ENCODE results near the gene IL1RAPL2. TPM values are rescaled to one million over a fixed set of nuclear protein-coding genes. Genes with fewer than 3 reads are reported as not detected.
"Not testable (repeated sequence)": the region's sequence is repeated elsewhere in the genome, so short reads cannot be mapped to it uniquely, and the experiment has no call there.

The IL1RAPL2 gene
- total and polyA plus RNA-seq, 2 donors = 0.24 to 3.3 TPM

DNA sequence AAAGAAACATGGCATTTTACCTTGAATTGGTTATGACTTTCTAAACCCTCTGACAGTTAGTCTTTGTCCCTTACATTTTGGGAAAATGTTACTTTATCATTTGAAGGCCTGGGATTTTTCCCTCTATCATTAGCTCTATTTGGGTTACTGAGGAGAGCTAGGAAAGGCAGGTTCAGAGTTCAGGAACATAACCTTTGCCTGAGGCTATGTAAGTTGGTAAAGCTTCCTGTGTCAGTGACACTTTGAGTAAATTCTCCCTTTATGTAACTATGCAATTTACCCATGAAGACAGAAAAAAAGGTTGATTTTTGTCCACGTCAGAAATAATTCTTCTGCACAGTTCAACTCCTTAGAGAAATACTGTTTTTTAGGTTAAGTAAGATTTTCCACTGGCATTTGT, 1084.6 kb downstream of the IL1RAPL2 start:
- no peak overlapping the region for H3K4me3 ChIP-seq (ENCODE audit: low read depth, low read length)
- 58% methylated on average over 1 of the region's 1 CpG for WGBS
- H3K27ac ChIP-seq (ENCODE audit: low read depth) = no peak overlapping the region
- H3K4me1 ChIP-seq (ENCODE audit: insufficient read depth) = no peaks in the 10 kb centered on the region
- no peak for DNase-seq (ENCODE audit: extremely low spot score)
- H3K36me3 ChIP-seq (ENCODE audit: insufficient read depth) = no peaks in the 10 kb centered on the region

DNA sequence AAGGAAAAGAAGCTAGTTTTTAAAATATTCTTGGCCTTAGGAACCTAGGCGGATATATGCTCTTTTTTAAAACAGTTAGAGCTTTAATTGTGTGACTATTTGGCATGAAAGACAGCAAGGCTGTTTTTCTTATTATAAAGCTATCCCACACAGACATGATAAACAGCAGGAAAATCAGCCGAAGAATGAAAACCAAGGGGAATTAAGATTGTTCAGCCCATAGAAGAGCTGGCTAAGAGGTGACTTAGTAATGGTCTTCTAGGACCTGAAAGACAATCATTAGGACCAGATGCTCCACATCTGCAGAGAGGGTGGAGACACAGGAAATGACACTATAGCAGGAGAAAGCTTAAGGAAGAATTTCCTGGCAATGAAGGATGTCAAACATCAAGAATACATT, 1085.0 kb downstream of the IL1RAPL2 start:
- Histone ChIP-seq H3K4me3 (ENCODE audit: low read depth, low read length) (no peak overlapping the region), H3K4me1 (ENCODE audit: insufficient read depth) (no peaks in the 10 kb centered on the region), H3K36me3 (ENCODE audit: insufficient read depth) (no peaks in the 10 kb centered on the region), H3K27ac (ENCODE audit: low read depth) (no peak overlapping the region)
- DNase-seq (ENCODE audit: extremely low spot score) = no peak
- WGBS = 67% methylated on average over 2 of the region's 2 CpGs

DNA sequence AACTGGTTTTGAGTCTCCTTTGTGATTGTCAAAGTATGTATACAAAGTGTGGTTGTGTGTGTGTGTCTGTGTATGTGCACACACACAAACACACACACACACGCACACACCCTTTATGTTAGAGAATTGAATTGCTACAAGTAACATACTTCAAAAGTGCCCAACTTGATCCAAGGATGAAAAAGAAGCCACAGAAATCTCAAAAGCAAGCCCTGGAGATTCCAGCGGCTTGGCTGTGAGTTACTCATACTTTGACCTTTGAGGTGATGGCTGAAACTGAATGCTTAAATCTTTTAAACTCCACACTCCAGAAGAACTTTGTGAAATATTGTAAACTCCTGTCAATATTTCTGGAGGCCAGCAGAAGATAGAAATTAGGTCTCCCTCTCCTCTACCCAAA, 1087.9 kb downstream of the IL1RAPL2 start:
- Histone ChIP-seq H3K36me3 (ENCODE audit: insufficient read depth) (no peaks in the 10 kb centered on the region), H3K4me1 (ENCODE audit: insufficient read depth) (no peaks in the 10 kb centered on the region), H3K27ac (ENCODE audit: low read depth) (no peak overlapping the region), H3K4me3 (ENCODE audit: low read depth, low read length) (no peak overlapping the region)
- no peak for DNase-seq (ENCODE audit: extremely low spot score)
- 79% methylated on average over 2 of the region's 2 CpGs for WGBS

DNA sequence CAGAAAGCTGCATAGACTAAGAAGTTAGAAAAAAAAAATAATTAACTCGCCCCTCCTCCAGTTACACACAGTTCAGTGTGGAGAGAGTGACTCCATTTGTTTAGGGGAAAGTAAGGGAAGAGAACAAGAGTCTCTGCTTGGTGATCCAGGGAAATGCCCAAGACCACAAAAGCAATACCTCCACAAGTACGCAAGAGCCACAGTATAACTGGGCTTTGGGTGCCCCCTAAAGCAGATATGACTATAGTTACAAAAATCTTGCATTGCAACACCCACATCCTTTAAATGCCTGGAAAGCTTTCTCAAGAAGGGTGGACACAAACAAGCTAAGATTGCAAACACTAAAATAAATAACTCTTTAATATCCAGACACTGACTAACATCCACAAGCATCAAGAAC, 1092.1 kb downstream of the IL1RAPL2 start:
- no peak for DNase-seq (ENCODE audit: extremely low spot score)
- Histone ChIP-seq H3K4me3 (ENCODE audit: low read depth, low read length) (no peak overlapping the region), H3K36me3 (ENCODE audit: insufficient read depth) (no peaks in the 10 kb centered on the region), H3K27ac (ENCODE audit: low read depth) (no peak overlapping the region), H3K4me1 (ENCODE audit: insufficient read depth) (no peaks in the 10 kb centered on the region)
- WGBS = 95% methylated on average over 2 of the region's 2 CpGs

DNA sequence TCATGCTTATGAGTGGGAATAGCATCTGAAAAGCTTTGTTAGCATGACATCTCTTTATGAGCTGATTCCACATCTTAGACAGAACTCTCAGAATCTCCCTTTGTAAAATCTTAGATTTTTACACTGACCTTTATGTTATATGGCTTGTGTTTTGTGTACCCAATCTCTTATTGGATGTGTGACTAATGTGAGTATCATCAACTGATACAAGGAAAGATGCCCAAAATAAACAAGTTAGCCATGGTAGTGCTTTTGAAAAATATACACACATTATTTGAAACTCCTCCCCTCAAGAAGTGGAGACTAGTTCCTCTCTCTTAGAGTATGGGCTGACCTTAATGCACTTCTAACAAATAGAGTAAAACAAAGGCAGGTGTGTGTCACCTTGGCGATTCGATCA, 1096.2 kb downstream of the IL1RAPL2 start:
- WGBS = 97% methylated on average over 2 of the region's 2 CpGs
- Histone ChIP-seq H3K4me3 (ENCODE audit: low read depth, low read length) (no peak overlapping the region), H3K27ac (ENCODE audit: low read depth) (no peak overlapping the region), H3K4me1 (ENCODE audit: insufficient read depth) (no peaks in the 10 kb centered on the region), H3K36me3 (ENCODE audit: insufficient read depth) (no peaks in the 10 kb centered on the region)
- no peak for DNase-seq (ENCODE audit: extremely low spot score)

DNA sequence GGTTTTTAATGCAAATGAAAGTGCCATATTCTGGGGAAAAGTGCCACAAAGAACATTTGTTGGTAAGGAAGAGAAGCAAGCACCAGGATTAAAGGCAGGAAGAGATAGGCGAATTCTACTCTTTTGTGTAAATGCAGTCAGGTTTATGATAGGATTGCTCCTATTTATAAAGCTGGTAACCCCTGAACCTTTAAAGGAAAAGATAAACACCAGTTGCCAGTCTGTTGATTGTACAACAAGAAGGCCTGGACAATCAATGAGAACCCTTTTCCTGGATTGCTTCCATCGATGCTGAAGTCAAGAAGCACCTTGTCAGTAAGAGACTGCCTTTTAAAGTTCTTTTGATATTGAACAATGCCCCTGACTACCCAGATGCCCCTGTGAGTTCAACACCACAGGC, 1098.2 kb downstream of the IL1RAPL2 start:
- Histone ChIP-seq H3K36me3 (ENCODE audit: insufficient read depth) (no peaks in the 10 kb centered on the region), H3K27ac (ENCODE audit: low read depth) (no peak overlapping the region), H3K4me3 (ENCODE audit: low read depth, low read length) (no peak overlapping the region), H3K4me1 (ENCODE audit: insufficient read depth) (no peaks in the 10 kb centered on the region)
- DNase-seq (ENCODE audit: extremely low spot score) = no peak
- 35% methylated on average over 2 of the region's 2 CpGs for WGBS

DNA sequence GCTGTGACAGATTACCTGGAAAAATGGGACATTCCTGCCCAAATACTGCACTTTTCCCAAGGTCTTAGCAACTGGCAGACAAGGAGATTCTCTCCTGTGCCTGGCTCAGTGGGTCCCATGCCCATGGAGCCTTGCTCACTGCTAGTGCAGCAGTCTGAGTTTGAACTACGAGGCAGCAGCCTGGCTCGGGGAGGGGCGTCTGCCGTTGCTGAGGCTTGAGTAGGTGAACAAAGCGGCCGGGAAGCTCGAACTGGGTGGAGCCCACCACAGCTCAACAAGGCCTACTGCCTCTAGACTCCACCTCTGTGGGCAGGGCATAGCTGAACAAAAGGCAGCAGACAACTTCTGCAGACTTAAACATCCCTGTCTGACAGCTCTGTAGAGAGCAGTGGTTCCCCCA, 1118.3 kb downstream of the IL1RAPL2 start:
- not testable (repeated sequence) for H3K4me1 ChIP-seq (ENCODE audit: insufficient read depth); H3K36me3 ChIP-seq (ENCODE audit: insufficient read depth); H3K4me3 ChIP-seq (ENCODE audit: low read depth, low read length); H3K27ac ChIP-seq (ENCODE audit: low read depth); DNase-seq (ENCODE audit: extremely low spot score)
- 91% methylated on average over 7 of the region's 7 CpGs for WGBS

DNA sequence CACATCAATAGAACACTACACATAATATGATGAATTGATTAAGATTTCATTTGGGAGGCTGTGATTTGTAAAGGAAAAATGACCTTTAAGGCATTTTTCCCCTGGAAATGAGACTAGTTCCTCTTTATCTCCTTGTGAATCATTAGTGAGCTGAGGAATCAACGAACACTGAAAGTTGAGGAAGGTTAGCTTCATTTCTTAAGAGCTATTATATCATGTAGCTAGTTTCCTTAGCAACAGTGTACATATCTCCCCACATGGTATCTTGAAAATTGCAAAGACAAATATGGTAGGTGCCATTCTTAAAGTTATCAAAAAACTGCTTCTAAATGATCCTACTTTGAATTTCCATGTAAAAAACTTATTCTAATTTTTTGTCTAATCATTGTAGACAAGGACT, 1128.8 kb downstream of the IL1RAPL2 start:
- Histone ChIP-seq H3K27ac (ENCODE audit: low read depth) (no peak overlapping the region), H3K36me3 (ENCODE audit: insufficient read depth) (no peaks in the 10 kb centered on the region), H3K4me1 (ENCODE audit: insufficient read depth) (no peaks in the 10 kb centered on the region), H3K4me3 (ENCODE audit: low read depth, low read length) (no peak overlapping the region)
- 53% methylated on average over 1 of the region's 1 CpG for WGBS
- no peak for DNase-seq (ENCODE audit: extremely low spot score)

DNA sequence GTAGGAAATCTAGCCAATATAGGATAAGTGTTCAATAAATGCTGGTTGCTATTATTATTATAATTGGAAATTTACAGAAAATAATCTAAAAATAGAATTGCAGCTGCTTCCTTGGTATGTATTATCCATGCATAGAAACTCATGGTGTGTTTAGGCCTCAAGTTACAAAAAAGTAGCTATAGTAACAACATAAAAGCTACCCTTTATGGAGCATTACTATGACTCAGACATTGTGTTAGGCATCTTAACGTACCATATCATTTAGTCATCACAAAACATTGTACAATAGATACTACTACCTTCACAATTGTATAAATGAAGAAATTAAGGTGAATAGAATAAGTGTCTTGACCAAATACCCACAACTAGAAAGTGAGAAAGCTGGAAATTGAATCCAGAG, 1129.5 kb downstream of the IL1RAPL2 start:
- no peaks in the 10 kb centered on the region for H3K4me1 ChIP-seq (ENCODE audit: insufficient read depth)
- H3K36me3 ChIP-seq (ENCODE audit: insufficient read depth) = no peaks in the 10 kb centered on the region
- WGBS = 75% methylated on average over 1 of the region's 1 CpG
- H3K27ac ChIP-seq (ENCODE audit: low read depth) = no peak overlapping the region
- no peak for DNase-seq (ENCODE audit: extremely low spot score)
- H3K4me3 ChIP-seq (ENCODE audit: low read depth, low read length) = no peak overlapping the region

DNA sequence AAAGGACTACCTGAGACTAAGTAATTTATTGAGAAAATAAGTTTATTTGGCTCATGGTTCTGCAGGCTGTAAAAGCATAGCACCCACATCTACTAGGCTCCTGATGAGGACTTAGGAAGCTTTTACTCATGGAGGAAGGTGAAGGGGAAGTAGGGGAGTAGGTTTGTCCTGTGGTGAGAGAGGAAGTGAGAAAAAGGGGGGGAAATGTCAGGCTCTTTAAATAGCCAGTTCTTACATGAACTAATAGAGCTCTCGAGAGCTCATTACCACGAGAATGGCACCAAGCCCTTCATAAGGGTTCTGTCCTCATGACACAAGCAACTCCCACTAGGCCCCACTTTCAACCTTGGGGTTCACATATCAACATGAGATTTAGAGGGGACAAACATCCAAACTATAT, 1130.9 kb downstream of the IL1RAPL2 start:
- Histone ChIP-seq H3K27ac (ENCODE audit: low read depth) (no peak overlapping the region), H3K36me3 (ENCODE audit: insufficient read depth) (no peaks in the 10 kb centered on the region), H3K4me1 (ENCODE audit: insufficient read depth) (no peaks in the 10 kb centered on the region), H3K4me3 (ENCODE audit: low read depth, low read length) (no peak overlapping the region)
- no peak for DNase-seq (ENCODE audit: extremely low spot score)
- WGBS = 85% methylated on average over 2 of the region's 2 CpGs

DNA sequence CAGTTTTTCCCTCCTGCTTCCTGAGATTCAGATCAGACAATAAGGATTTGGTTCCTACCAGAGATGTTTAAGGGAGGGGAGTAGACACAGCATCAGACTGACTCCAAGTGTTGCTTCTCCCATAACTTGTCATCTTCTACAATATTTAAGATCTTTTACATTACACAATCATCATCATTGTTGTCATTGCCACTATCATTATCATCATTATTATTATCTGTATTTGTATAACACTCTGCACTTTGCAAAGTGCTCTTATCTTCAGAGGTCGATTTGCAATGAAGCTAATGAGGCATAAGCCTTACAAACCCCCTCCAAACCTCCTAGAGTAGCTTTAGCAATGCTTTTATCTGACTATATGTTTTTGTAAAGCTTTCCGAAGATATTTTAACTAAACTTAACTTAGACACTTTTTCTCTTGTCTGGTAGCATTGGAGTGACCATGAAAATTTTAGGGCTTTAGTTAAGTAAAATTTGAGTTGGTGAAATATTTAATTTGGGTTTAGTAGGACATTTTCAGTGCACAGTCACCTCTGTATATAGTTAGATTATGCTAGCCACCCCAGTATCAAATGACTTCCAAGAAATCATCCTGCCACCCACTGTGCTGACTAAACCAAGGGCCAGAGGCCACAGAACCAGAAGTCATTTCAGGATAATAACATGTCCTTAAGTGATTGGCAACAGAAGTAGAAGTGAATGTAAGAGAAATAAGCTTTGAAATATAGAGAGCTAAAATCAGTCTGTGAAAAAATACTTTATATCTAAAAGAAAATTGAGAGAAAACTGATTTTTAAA, 1132.2 kb downstream of the IL1RAPL2 start:
- Histone ChIP-seq H3K27ac (ENCODE audit: low read depth) (no peak overlapping the region), H3K4me1 (ENCODE audit: insufficient read depth) (no peaks in the 10 kb centered on the region), H3K4me3 (ENCODE audit: low read depth, low read length) (no peak overlapping the region), H3K36me3 (ENCODE audit: insufficient read depth) (no peaks in the 10 kb centered on the region)
- no peak for DNase-seq (ENCODE audit: extremely low spot score)
- WGBS = 43% methylated on average over 2 of the region's 2 CpGs

DNA sequence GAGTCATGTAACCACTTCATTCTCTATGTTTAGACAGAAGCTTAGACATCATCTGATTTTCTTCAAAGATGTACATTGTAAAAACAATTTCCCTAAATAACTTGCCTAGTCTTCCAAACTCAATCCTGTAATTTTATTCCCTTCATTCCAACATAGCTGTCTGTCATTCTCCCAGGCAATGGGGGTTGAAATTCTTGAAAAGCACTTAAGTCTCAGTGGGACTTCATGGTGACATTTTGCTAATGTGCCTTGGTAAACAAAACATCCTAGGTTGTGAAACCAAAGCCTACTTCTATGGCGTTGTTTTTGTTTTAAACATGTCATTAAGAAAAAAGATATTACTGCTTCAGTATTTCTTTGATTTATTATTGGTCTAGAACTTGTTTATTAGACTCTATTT, 1134.3 kb downstream of the IL1RAPL2 start:
- no peak for DNase-seq (ENCODE audit: extremely low spot score)
- no peaks in the 10 kb centered on the region for H3K36me3 ChIP-seq (ENCODE audit: insufficient read depth)
- no peak overlapping the region for H3K4me3 ChIP-seq (ENCODE audit: low read depth, low read length)
- WGBS = 54% methylated on average over 1 of the region's 1 CpG
- H3K27ac ChIP-seq (ENCODE audit: low read depth) = no peak overlapping the region
- H3K4me1 ChIP-seq (ENCODE audit: insufficient read depth) = no peaks in the 10 kb centered on the region

DNA sequence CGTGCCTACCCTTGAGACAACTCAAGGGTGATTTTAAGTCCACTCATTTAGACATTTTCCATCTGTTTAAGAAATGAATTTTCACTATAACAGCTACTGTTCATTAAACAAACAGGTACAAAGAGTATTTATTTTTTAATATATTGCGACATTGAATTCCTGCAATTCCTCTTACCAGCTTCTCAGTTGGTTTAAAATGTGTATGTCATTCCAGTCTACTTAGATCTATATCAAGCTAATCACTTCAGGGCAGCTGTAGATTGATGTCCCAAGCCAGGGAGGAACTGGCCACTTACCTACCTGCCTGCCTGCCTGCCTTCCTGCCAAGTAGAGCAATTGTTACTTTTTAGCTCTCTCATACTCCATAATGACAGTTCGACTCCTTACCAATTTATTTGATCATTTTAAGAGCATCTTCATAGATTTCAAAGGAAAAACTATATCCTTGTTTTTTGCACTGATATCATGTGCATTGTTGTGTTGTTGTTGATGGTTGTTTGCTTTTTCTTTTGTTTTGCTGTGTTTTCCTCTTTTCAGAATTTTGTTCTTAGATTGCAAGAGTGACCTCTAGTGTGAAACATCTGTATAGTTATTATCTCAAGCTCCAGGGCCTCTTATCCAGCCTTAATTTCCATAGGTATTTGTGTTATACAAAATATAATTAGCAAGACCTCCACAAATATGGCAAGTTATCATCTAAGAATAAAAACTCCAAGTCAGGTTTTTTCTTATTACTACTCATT, 1135.5 kb downstream of the IL1RAPL2 start:
- Histone ChIP-seq H3K36me3 (ENCODE audit: insufficient read depth) (no peaks in the 10 kb centered on the region), H3K27ac (ENCODE audit: low read depth) (no peak overlapping the region), H3K4me3 (ENCODE audit: low read depth, low read length) (no peak overlapping the region), H3K4me1 (ENCODE audit: insufficient read depth) (no peaks in the 10 kb centered on the region)
- DNase-seq (ENCODE audit: extremely low spot score) = no peak
- 83% methylated on average over 3 of the region's 3 CpGs for WGBS

DNA sequence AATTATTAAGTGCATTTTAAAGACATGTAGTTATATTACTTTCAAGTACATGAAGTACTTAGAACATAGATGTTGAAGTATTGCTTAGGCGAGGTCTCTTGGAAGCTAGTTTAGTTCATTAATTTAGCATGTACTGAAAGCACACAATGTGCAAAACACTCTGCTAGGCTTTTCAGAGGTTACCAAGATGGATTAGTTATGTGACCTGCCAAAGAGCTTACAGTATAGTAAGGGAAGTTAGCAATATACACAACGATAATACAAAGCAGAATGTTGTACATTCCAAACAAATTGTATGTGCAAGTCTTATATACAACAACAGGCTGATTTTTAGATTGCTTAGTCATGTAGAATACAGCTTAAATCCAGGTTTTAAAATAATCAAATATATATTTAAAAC, 1137.9 kb downstream of the IL1RAPL2 start:
- WGBS = 65% methylated on average over 2 of the region's 2 CpGs
- H3K36me3 ChIP-seq (ENCODE audit: insufficient read depth) = no peaks in the 10 kb centered on the region
- H3K4me3 ChIP-seq (ENCODE audit: low read depth, low read length) = no peak overlapping the region
- no peak for DNase-seq (ENCODE audit: extremely low spot score)
- H3K4me1 ChIP-seq (ENCODE audit: insufficient read depth) = no peaks in the 10 kb centered on the region
- no peak overlapping the region for H3K27ac ChIP-seq (ENCODE audit: low read depth)

All from urinary bladder (tissue), 4 donors.